Brain microvascular endothelial cell (primary cell): Measurements from ENCODE around the gene DOCK9.

Experiments used
- DNase-seq: peaks from one replicate; pipeline ENCODE4 v3.0.0-alpha.2; 2020
- H3K27ac ChIP-seq: fragments of 250-450 bp; sonication (Bioruptor Pico); 2 replicates; pipeline ENCODE4 v1.5.1; 2020; ENCODE audit warnings: mild to moderate bottlenecking, moderate library complexity
- H3K27me3 ChIP-seq: fragments of 250-450 bp; sonication (Bioruptor Pico); replicated peaks from 2 replicates; pipeline ENCODE4 v1.5.1; 2020; ENCODE audit warnings: mild to moderate bottlenecking
- H3K36me3 ChIP-seq: fragments of 250-450 bp; sonication (Bioruptor Pico); replicated peaks from 2 replicates; pipeline ENCODE4 v1.5.1; 2020; ENCODE audit warnings: mild to moderate bottlenecking
- H3K4me3 ChIP-seq: 2 replicates; pipeline ENCODE4 v1.5.1; 2011; ENCODE audit warnings: low read depth, mild to moderate bottlenecking, control low read depth, low read length, moderate library complexity
- CTCF ChIP-seq: IDR thresholded peaks from 2 replicates; pipeline ENCODE4 v1.5.1; 2011; ENCODE audit warnings: low read depth, mild to moderate bottlenecking, moderate library complexity, low read length, control low read depth, inconsistent platforms; ENCODE audit errors: missing control alignments
- in situ Hi-C: cut with HindIII; loops from 2 replicates; pipeline ENCODE4 v1.10.0; 2017; ENCODE audit warnings: low sequenced_read_pairs, low pct_ligation_motif_present

Gene DOCK9

GRCh38 chr13:98798849-98799645, 178.8 kb downstream of the DOCK9 start:
- TF ChIP-seq CTCF: no peak
- Histone ChIP-seq H3K27ac (no peak overlapping the region), H3K27me3 (no peaks in the 10 kb centered on the region), H3K4me3 (no peak overlapping the region), H3K36me3 (peaks cover 15% of the 10 kb centered on the region)
- no peak for DNase-seq
- in situ Hi-C loops: no loop called here

GRCh38 chr13:98797456-98797855, 180.4 kb downstream of the DOCK9 start:
- in situ Hi-C loops: no loop called here
- H3K36me3 ChIP-seq: peaks cover 15% of the 10 kb centered on the region
- H3K27me3 ChIP-seq: no peaks in the 10 kb centered on the region

GRCh38 chr13:98796798-98797197, 181.1 kb downstream of the DOCK9 start:
- in situ Hi-C loops: no loop called here

More at GRCh38 chr13:98797456-98797855, 180.4 kb downstream of the DOCK9 start:
- H3K27ac ChIP-seq: no peak overlapping the region
- DNase-seq: no peak
- TF ChIP-seq CTCF: no peak
- no peak overlapping the region for H3K4me3 ChIP-seq

GRCh38 chr13:98796191-98796590, 181.7 kb downstream of the DOCK9 start:
- no peak for DNase-seq
- in situ Hi-C loops: no loop called here
- Histone ChIP-seq H3K27me3 (no peaks in the 10 kb centered on the region), H3K4me3 (no peak overlapping the region), H3K27ac (no peak overlapping the region), H3K36me3 (peaks cover 15% of the 10 kb centered on the region)
- no peak for TF ChIP-seq CTCF

More at GRCh38 chr13:98796798-98797197, 181.1 kb downstream of the DOCK9 start:
- H3K27ac ChIP-seq: no peak overlapping the region
- no peak overlapping the region for H3K4me3 ChIP-seq
- H3K27me3 ChIP-seq: no peaks in the 10 kb centered on the region
- no peak for TF ChIP-seq CTCF
- H3K36me3 ChIP-seq: peaks cover 15% of the 10 kb centered on the region
- no peak for DNase-seq

- Histone ChIP-seq H3K4me3 (no peak overlapping the region), H3K27me3 (no peaks in the 10 kb centered on the region), H3K36me3 (peaks cover 15% of the 10 kb centered on the region), H3K27ac (no peak overlapping the region)
- in situ Hi-C loops: no loop called here
- no peak for DNase-seq
- TF ChIP-seq CTCF: no peak
These were observed 182.6 kb downstream of the DOCK9 start for GRCh38 chr13:98795220-98795619.
